Measurements from ENCODE around the gene CDKN2D.

Gene CDKN2D

DNA sequence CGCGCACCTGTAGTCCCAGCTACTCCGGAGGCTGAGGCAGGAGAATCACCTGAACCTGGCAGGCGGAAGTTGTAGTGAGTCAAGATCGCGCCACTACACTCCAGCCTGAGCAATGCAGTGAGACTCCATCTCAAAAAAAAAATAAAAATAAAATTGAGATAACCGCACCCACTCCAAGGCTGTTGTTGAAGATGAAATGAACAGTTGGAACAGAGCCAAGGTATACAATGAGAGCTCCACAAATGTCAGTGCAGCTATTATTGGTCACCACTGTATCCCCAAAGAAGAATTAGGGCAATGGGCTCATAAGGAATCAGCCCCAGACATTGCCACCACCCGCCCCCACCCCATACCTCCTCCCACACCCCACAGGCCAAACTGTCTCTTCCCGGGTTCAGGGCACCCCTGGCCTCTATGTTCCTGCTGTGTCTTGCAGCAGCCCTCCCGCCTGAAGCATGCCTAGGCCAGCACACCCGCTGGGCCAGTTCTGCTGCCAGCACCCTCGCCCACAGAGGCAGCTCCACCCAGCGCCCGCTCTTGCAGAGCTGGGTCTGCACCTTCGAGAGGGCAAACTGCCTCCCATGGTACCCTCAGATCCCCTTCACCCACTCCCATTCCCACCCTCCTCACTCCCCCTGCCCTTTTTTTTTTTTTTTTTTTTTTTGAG, 48.0 kb downstream of the CDKN2D start:
- DNase-seq (ENCODE audit: low read depth in 3 of 3) = no peak

DNA sequence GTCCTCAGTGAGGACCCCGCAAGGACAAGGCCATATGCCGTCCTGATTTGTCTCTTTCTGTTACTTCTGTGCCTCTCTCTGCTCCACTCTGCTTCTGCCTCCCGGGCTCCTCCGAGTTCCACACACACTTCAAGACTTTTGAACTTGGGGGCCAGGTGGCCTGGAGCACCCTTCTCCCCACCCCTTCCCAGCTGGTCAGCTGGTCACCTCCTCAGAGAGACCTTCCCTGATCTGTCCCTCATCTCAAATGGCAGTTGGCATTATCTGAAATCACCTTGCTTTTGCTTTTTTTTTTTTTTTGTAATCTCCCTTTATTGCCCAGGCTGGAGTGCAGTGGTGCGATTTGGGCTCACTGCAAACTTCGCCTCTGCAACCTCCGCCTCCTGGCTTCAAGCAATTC, 49.4 kb downstream of the CDKN2D start:
- no peak for DNase-seq (ENCODE audit: low read depth in 3 of 3)

DNA sequence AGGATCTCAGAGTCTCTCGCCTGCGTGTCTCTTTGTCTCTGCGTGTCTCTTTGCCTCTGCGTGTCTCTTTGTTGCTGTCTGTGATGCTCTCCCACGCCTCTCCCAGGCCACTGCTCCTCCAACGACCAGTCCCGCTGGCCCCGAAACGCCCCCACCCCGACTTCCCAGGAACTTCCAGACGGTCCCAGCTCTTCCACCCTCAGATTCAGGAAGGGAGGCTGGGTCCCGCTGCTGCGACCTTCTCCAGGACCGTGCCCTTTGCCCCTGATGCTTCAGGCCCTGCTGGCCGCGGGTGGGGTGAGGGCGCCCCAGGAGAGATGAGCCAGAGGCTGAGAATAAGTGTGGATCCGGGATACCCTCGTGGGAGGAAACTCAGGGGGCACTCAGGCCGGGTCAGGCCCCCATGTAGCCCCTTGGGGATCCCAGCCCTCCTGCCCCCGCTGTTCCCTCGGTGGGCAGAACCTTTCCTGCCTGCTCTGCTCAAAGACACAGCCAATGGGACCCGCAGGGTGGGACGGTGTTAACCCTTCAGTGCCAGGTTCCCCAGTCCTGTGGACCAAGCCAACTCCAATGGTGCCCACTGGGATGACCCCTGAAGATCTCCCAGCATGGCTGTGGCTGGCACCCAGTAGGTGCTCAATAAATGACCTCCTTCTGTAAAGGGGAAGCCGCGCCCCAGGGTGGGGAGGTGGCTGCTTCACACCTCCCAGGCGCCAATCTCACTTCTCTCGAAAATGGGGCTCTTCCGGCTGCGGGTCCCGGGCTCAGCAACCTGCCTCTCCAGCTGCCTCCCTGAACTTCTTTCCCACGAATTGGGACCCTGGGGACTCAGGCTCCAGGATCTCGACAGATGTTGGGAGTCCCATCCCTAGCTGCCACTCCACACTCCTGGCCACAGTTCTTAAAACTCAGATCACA, 50.1 kb downstream of the CDKN2D start:
- DNase-seq (ENCODE audit: low read depth in 3 of 3) = no peak

DNA sequence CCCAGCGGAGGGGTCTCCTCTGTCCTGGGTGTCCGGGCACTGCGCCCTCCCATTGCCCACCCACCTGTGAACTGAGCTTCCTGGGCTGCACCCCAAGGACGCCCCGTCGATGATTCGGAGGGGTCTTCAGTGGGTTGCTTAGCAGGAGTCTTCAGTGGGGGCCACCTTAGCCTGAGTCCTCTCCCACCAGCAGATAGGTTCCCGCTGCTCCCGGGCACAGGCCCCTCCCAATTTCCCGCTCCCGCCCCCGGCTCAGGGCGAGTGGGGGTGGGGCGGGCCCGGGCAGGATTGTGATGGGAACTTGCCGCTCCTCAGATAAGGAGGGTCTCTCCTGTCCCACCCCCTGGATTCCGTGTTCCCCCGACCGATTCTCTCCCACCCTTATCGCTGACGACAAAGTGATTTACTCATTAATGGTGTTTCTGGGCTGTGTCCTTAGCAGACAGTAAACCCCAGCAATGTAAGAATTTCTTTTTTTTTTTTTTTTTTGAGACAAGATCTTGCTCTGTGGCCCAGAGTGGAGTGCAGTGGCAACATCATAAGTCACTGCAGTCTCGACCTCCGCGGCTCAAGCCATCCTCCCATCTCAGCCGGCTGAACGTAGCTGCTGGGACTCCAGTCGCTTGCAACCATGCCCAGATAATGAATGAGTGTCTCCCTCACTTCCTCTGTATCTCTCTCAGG, 50.9 kb downstream of the CDKN2D start:
- DNase-seq (ENCODE audit: low read depth in 3 of 3) = no peak

DNA sequence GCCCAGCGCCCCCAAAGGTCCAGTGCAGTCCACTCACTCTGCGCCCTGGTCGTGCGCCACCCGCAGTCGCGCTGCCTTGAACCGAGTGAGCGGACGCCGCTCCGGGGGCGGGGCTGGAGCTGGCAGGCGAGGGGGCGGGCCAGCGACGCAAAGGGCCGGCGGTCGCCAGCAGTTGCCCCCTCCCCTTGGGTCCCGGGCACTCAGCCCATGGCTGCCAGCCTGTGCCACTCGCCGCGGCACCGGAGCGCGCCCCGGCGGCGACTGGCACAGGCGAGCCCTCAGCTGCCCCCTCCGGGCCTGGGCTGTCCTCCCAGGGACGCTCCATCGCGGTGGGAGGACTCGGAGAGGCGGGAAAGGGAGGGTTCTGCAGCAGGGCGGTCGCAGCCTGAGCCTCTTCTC, 51.4 kb downstream of the CDKN2D start, which contains the start of gene S1PR5:
TSS of gene S1PR5 (minus strand) at position 87 of the 399 bp plus-strand sequence. CDS start 2,436 bp downstream, outside the sequence.
- DNase-seq (ENCODE audit: low read depth in 3 of 3) = no peak

DNA sequence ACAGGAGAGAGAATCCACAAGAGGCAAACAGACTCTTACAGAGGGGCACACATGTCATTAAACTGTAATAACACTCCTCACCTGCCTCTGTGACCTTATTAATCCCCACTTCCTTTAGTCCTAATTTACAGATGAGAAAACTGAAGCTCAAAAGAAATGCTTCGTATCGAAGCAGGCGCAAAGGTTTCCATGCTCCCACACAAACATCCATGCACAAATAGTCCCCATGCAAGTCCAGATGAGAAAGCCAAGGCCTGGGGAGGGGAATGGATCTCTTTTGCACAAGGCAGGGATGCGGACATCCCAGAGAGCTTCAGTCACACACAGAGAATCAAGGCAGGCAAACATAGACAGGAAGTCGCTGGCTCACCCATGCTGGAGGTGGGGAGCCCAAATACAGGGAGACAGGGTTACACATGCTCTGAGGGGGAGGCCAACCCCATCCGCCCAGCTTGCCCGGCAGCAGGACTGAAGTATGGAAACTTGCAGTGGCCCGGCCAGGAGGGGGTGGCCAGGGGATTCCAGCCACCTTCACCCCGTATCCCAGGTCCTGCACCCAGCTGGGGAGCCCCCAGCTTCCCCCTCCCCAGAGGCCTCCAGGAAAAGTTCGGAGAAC, 52.0 kb downstream of the CDKN2D start:
- no peak for DNase-seq (ENCODE audit: low read depth in 3 of 3)

Measured in stimulated activated CD4-positive, alpha-beta T cell treated with anti-CD3 and anti-CD28 coated beads, TNF-alpha, amount 100 ng/mL, for 4 hours (primary cell).